ENCODE data around the gene MME. TPM values are rescaled to one million over a fixed set of nuclear protein-coding genes. Genes with fewer than 3 reads are reported as not detected.

Gene MME
- total RNA-seq, 1 experiment from 2014 or later: 23.9 TPM

GRCh38 chr3:155179437-155179827, 99.3 kb downstream of the MME start:
- Mint-ChIP-seq H3K27ac (no peak overlapping the region), H3K36me3 (no peaks in the 10 kb centered on the region; the same call in 1 of the 2 replicates), H3K27me3 (ENCODE audit: low read depth) (no peaks in the 10 kb centered on the region), H3K4me3 (no peak overlapping the region), H3K4me1 (no peaks in the 10 kb centered on the region), H3K9me3 (no peaks in the 10 kb centered on the region)
- POLR2A ChIA-PET: no interaction called here
- DNase-seq (ENCODE audit: low spot score) (no peak), ATAC-seq (no peak)
- CTCF ChIA-PET: no interaction called here
- TF ChIP-seq NR3C1 (CRISPR knock-in tag; conservative IDR thresholded peaks at IDR 0.05; ENCODE audit: low read depth) (no peak), JAZF1 (CRISPR knock-in tag; IDR thresholded peaks at IDR 0.05) (no peak), TP53 (CRISPR knock-in tag; IDR thresholded peaks at IDR 0.05) (no peak), ELF4 (CRISPR knock-in tag; IDR thresholded peaks at IDR 0.05; ENCODE audit: low read depth) (no peak), E2F1 (CRISPR knock-in tag; IDR thresholded peaks at IDR 0.05) (no peak), USF2 (CRISPR knock-in tag; IDR thresholded peaks at IDR 0.05) (no peak), ARID4B (CRISPR knock-in tag; IDR thresholded peaks at IDR 0.05; ENCODE audit: borderline replicate concordance) (no peak), RELA (CRISPR knock-in tag; IDR thresholded peaks at IDR 0.05; ENCODE audit: borderline replicate concordance) (no peak), AFF4 (CRISPR knock-in tag; IDR thresholded peaks at IDR 0.05; ENCODE audit: borderline replicate concordance) (no peak), MAX (CRISPR knock-in tag; IDR thresholded peaks at IDR 0.05) (no peak), ZNF423 (CRISPR knock-in tag; IDR thresholded peaks at IDR 0.05) (no peak), NFYB (CRISPR knock-in tag; conservative IDR thresholded peaks at IDR 0.05; ENCODE audit: low read depth) (no peak), ZSCAN18 (CRISPR knock-in tag; IDR thresholded peaks at IDR 0.05) (no peak), ZNF416 (CRISPR knock-in tag; IDR thresholded peaks at IDR 0.05) (no peak), TEAD4 (CRISPR knock-in tag; IDR thresholded peaks at IDR 0.05) (no peak), KAT7 (CRISPR knock-in tag; IDR thresholded peaks at IDR 0.05; ENCODE audit: borderline replicate concordance) (no peak), STAT6 (CRISPR knock-in tag; conservative IDR thresholded peaks at IDR 0.05; ENCODE audit: low read depth) (no peak), GRHL2 (CRISPR knock-in tag; IDR thresholded peaks at IDR 0.05; ENCODE audit: insufficient replicate concordance, severe bottlenecking) (no peak), PRRX2 (CRISPR knock-in tag; IDR thresholded peaks at IDR 0.05) (no peak)

Data from WTC11 (cell line).